ENCODE results near the gene EEF2KMT. TPM values are rescaled to one million over a fixed set of nuclear protein-coding genes. Genes with fewer than 3 reads are reported as not detected.

EEF2KMT gene
- total and polyA plus RNA-seq, 2 donors (not counting 3 experiments of a cell fraction or from before 2014, with no cell fraction given): 13.9 to 15.5 TPM

GRCh38 chr16:5065813-5066212, 31.8 kb downstream of the EEF2KMT start, which contains the start of gene C16orf89:
Gene C16orf89, minus strand, starts transcription at chr16:5065956. Its CDS starts 48 bp downstream, at chr16:5065908.
- H2AFZ ChIP-seq (ENCODE audit: low read depth, low read length): no peak within 1 kb of the TSS
- no peak within 1 kb of the TSS for H3K27ac ChIP-seq (ENCODE audit: insufficient read depth, low read depth, low read length)
- no peak within 1 kb of the TSS for H3K4me3 ChIP-seq (replicated peaks in 1 of 3; ENCODE audit: insufficient read depth in 1 of 3, low read depth in 1 of 3, low read length in 3 of 3)
- no peaks in the 10 kb centered on the region for H3K9me1 ChIP-seq (replicated peaks; ENCODE audit: control insufficient read depth, extremely low read depth, insufficient read depth, low read length)
- H3K9me3 ChIP-seq (replicated peaks; ENCODE audit: control insufficient read depth, insufficient read depth, low read length): no peaks in the 10 kb centered on the region
- no peaks in the 10 kb centered on the region for H4K20me1 ChIP-seq (replicated peaks; ENCODE audit: control insufficient read depth, extremely low read depth, insufficient read depth, low read length)
- intact Hi-C loops (cut with micrococcal nuclease) (no loop called here), dilution Hi-C loops (cut with MboI; ENCODE audit: extremely low pct_ligation_motif_present, low sequenced_read_pairs) (no loop called here)
- no peak within 1 kb of the TSS for H3K4me2 ChIP-seq (ENCODE audit: insufficient read depth, low read length)
- BruUV-seq (replicated peaks): no TSS peak
- ChIA-PET CTCF (no interaction called here), POLR2A (no interaction called here)
- no peaks in the 10 kb centered on the region for H3K36me3 ChIP-seq (ENCODE audit: control insufficient read depth in 2 of 2, extremely low read depth in 1 of 2, insufficient read depth in 2 of 2, low read length in 2 of 2)
- H3K9ac ChIP-seq (replicated peaks; ENCODE audit: extremely low read depth, insufficient read depth, low read length): no peak within 1 kb of the TSS
- no peaks in the 10 kb centered on the region for H3K4me1 ChIP-seq (ENCODE audit: control insufficient read depth, extremely low read depth, insufficient read depth, low read length)
- FAIRE-seq: no peak
- no peak for TF ChIP-seq POLR2AphosphoS5 (IDR thresholded peaks at IDR 0.05; ENCODE audit: insufficient read depth, low read depth, low read length)
- TF ChIP-seq POLR2A (IDR thresholded peaks at IDR 0.05; ENCODE audit: low read depth, low read length): no peak
- no peak for TF ChIP-seq MYC (IDR thresholded peaks at IDR 0.05; ENCODE audit: low read depth, low read length)
- TF ChIP-seq MAX (IDR thresholded peaks at IDR 0.05; ENCODE audit: insufficient read depth, insufficient read length): no peak
- TF ChIP-seq JUN (IDR thresholded peaks at IDR 0.05; ENCODE audit: borderline replicate concordance, insufficient read depth, insufficient read length, low read depth): no peak
- no peak for TF ChIP-seq FOS (IDR thresholded peaks at IDR 0.05; ENCODE audit: borderline replicate concordance, insufficient read depth, low read length)
- TF ChIP-seq CTCF (IDR thresholded peaks at IDR 0.05; ENCODE audit: extremely low read depth in 1 of 2, insufficient read depth in 1 of 2, low read depth in 1 of 2, low read length in 2 of 2): no peak
- no peak for TF ChIP-seq EZH2 (IDR thresholded peaks at IDR 0.05; ENCODE audit: borderline replicate concordance, low read depth, low read length, severe bottlenecking)
- TF ChIP-seq GATA2 (IDR thresholded peaks at IDR 0.05; ENCODE audit: insufficient read depth, insufficient read length, low read depth, low read length): no peak
- no peaks in the 10 kb centered on the region for H3K79me2 ChIP-seq (ENCODE audit: control insufficient read depth, insufficient read depth, low read length)
- DNase-seq (ENCODE audit: low read depth, low spot score): no peak
- peaks cover 0 to 3% of the 10 kb centered on the region in 2 experiments for H3K27me3 ChIP-seq (ENCODE audit: control insufficient read depth in 2 of 2, insufficient read depth in 2 of 2, low read length in 2 of 2)

Measured in endothelial cell of umbilical vein (primary cell).